ENCODE results near the gene TJP3.

The TJP3 gene

GRCh38 chr19:3785451-3785937, 77.3 kb downstream of the TJP3 start:
- no peak for DNase-seq (ENCODE audit: low spot score)

GRCh38 chr19:3785938-3786824, 78.0 kb downstream of the TJP3 start, which contains the start of gene MATK:
Gene MATK, minus strand, starts transcription at chr19:3786381. Its CDS starts 1,246 bp downstream, at chr19:3785135.
- no peak for TF ChIP-seq CTCF (IDR thresholded peaks at IDR 0.05; ENCODE audit: extremely low read depth, insufficient read depth, missing control alignments)
- in situ Hi-C loops (cut with MboI; ENCODE audit: low pct_unique_long_range_greater_than_20kb, low sequenced_read_pairs, unreplicated experiment) = no loop called here
- peak; percentile 76 for DNase-seq (ENCODE audit: low spot score)

More at GRCh38 chr19:3785451-3785937, 77.3 kb downstream of the TJP3 start:
- TF ChIP-seq CTCF (IDR thresholded peaks at IDR 0.05; ENCODE audit: extremely low read depth, insufficient read depth, missing control alignments) = no peak
- in situ Hi-C loops (cut with MboI; ENCODE audit: low pct_unique_long_range_greater_than_20kb, low sequenced_read_pairs, unreplicated experiment) = no loop called here

- in situ Hi-C loops (cut with MboI; ENCODE audit: low pct_unique_long_range_greater_than_20kb, low sequenced_read_pairs, unreplicated experiment) = no loop called here
Measured at GRCh38 chr19:3788996-3789778, 81.0 kb downstream of the TJP3 start.

GRCh38 chr19:3790209-3790734, 82.1 kb downstream of the TJP3 start:
- in situ Hi-C loops (cut with MboI; ENCODE audit: low pct_unique_long_range_greater_than_20kb, low sequenced_read_pairs, unreplicated experiment) = no loop called here
- DNase-seq (ENCODE audit: low spot score) = no peak
- TF ChIP-seq CTCF (IDR thresholded peaks at IDR 0.05; ENCODE audit: extremely low read depth, insufficient read depth, missing control alignments) = no peak

More at GRCh38 chr19:3788996-3789778, 81.0 kb downstream of the TJP3 start:
- DNase-seq (ENCODE audit: low spot score) = no peak
- TF ChIP-seq CTCF (IDR thresholded peaks at IDR 0.05; ENCODE audit: extremely low read depth, insufficient read depth, missing control alignments) = no peak

GRCh38 chr19:3790941-3791340, 82.8 kb downstream of the TJP3 start:
- in situ Hi-C loops (cut with MboI; ENCODE audit: low pct_unique_long_range_greater_than_20kb, low sequenced_read_pairs, unreplicated experiment) = no loop called here

More at GRCh38 chr19:3790941-3791340, 82.8 kb downstream of the TJP3 start:
- no peak for TF ChIP-seq CTCF (IDR thresholded peaks at IDR 0.05; ENCODE audit: extremely low read depth, insufficient read depth, missing control alignments)
- no peak for DNase-seq (ENCODE audit: low spot score)

All from GM13977 (cell line).